HPDE6-E6E7 (cell line): ENCODE data around the gene RILPL1.
"Not testable (repeated sequence)": the region's sequence is repeated elsewhere in the genome, so short reads cannot be mapped to it uniquely, and the experiment has no call there.

Experiments used
- DNase-seq: peaks from one replicate; pipeline ENCODE4 v3.0.0; 2011; ENCODE audit warnings: missing footprints; ENCODE audit errors: extremely low spot score

Gene RILPL1

GRCh38 chr12:123530668-123531067 lies 2.9 kb downstream of the RILPL1 start:
- DNase-seq: no peak

DNA sequence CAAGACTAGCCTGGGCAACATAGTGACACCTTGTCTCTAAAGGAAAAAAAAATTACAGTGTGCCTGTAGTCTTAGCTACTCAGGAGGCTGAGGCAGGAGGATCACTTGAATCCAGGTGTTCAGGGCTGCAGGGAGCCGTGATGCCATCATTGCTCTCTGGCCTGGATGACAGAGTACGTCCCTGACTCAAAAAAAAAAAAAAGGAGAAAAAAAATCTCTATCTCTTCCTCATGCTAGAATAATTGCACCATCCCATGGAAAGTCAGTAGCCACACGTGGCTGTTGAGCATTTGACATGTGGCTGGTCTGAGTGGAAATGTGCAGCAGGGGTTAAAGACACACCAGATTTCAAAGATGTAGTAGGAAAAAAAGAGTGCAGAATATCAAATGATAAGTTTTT lies 3.8 kb downstream of the RILPL1 start:
- DNase-seq: no peak

GRCh38 chr12:123528858-123529257 lies 4.7 kb downstream of the RILPL1 start:
- DNase-seq: no peak

GRCh38 chr12:123526542-123527080 lies 6.9 kb downstream of the RILPL1 start:
- no peak for DNase-seq

DNA sequence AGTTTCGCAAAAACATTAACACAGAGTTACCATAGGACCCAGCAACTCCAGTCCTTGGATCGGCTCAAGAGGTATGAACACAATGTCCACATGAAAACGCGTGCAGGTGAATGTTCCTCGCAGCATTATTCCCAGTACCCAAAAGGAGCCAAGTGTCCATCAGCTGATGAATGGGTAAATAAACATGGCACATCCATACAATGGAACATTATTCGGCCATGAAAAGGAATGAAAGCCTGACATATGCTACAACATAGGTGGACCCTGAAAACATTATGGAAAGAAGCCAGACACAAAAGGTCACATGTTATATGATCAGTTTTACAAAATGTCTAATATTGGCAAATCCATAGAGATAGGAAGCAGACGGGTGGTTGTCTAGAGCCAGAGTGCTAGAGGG lies 9.1 kb downstream of the RILPL1 start:
- no peak for DNase-seq

- DNase-seq: no peak
These were observed 10.0 kb downstream of the RILPL1 start for GRCh38 chr12:123523518-123523917.

DNA sequence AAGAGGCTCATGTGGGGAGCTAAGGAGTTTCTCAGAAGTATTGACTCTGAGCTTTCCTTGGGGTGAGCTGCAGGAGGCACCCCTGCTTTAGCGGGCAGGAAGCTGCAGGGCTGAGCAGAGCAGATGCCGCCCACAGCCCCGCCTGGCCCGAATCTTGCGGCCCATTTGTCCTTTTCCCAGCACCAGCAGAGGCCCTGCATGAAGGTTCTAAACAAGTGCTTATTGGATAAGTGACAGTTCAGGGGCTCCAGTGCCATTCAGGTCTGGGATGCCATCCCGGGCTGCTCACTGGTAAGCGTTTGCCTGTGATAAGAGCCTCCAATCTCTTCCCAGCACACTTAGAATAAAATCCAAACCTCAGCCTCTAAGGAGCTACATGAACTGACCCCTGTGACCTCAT lies 11.4 kb downstream of the RILPL1 start:
- DNase-seq: no peak

DNA sequence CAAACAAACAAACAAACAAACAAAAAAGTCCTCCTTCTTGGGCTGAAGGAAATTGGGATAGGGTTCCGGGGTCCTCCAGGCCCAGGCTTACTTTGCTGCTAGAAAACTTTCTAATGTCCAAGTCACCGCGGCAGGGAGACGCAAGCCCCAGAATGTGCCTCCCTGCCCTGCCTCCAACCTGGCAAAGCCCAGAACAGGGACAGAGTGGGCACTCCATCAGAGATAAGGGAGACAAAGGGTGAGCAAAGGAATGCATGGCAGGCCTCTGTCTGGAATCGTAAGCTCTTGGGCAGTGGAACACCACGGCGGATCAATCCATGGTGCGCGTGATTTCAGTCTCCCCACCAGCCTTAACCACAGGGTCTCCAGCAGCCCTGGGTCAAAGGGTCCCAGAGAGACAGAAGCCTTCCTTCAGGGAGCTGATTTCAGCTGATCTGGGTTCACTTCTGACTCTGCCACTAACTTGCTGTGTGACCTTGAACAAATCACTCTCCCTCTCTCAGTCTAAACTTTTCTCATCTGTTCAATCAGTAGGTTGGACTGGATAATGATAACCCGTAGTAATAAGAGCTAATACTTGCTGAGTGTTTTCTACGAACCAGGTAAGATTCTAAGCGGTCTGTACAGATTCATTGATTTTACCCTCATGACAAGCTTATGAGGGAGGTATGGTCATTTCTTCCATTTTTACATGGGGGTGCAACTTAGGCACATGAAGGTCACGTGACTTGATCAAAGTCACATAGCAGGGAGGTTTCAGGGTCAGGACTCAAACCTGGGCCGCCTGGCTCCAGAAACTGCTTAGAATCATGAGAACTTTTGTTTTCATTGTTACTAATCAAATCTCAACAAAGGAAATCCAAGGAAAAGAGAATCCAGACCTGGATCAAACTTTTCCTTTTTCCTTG lies 12.7 kb downstream of the RILPL1 start:
- DNase-seq: no peak

- peak; percentile 98 for DNase-seq
These were observed 14.1 kb downstream of the RILPL1 start for GRCh38 chr12:123519141-123520001.

- DNase-seq: no peak
These were observed 17.2 kb downstream of the RILPL1 start for GRCh38 chr12:123516216-123516780.

- DNase-seq: not testable (repeated sequence)
These were observed 18.8 kb downstream of the RILPL1 start for GRCh38 chr12:123514582-123515221.

GRCh38 chr12:123513805-123514204 lies 19.7 kb downstream of the RILPL1 start:
- no peak for DNase-seq

- no peak for DNase-seq
These were observed 20.5 kb downstream of the RILPL1 start for GRCh38 chr12:123512838-123513665.

DNA sequence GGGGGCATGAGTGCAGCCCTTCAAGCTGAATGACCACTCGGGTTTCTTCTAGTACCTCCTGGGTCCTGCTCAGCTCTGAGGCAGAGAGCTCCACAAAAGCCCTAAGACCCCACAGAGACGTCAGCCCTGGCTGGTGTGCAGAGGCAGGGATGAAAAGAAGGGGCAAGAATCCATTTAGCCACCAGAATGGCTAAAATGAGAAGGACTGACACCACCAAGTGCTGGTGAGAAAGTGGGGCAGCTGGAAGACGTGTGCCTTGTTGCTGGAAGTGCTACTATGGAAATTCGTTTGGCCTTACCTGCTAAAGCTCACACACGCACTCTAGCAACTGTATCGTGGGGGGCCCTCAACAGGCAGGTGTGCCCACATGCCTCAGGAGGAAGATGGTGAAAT lies 26.7 kb downstream of the RILPL1 start:
- DNase-seq: no peak

DNA sequence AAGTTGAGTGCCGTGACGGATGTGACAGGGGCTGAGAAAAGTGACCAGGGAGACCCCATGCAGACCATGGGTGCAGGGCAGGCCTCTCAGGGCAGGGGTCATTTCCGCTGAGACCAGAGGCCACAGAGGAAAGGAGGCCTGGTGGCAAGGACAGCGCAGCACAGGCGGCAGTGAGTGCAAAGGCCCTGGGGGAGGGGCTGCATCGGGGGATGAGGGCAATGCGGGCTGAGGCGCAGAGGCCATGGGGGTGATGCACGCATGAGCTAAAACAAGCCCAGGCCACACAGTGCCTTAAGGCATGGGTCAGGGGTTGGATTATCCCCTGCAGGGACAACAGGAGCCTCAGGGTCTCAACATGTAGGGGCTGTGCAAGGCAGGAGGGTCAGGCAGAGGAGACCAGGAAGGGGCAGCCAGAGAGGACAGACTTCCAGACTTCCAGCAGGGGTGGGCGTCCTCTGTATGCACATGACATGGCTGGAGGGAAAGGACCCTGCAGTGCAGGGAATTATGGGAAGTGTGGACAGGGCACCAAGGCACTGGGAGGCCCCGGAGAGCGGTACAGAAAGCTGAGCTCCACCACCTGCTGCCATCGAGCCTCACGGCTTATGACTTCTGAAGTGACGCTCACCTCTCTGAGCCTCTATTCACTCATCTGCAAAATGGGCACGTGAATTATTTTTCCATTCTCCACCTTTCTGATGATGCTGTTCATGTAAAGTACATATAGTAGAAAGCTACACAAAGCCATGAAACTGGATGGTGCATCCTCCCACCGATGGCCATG lies 27.3 kb downstream of the RILPL1 start:
- DNase-seq: no peak

DNA sequence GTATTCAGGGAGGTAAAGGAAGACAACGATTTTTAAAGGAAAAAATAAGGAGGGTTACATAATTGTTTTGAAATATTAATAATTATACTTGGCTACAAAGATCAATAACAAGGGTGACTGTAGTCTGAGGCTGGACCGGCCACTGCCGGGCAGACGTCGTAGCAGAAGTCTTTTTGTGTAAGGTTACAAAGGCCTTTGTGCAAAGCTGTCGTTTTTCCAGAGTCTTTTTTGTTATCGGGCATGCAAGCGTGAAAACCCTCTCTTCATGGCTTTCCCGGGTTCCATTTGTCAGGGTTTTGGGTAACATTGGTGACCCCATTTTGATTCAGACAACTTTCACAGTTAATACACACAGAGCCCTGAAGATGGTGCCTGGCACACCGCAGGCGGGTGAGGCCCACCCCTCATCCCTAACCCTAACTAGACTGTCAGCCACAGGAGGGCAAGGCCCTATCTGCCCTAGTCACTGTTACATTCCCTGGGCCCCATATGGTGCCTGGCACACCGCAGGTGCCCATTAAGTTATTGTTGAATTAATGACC lies 31.3 kb downstream of the RILPL1 start:
- no peak for DNase-seq

- DNase-seq: no peak
These were observed 34.2 kb downstream of the RILPL1 start for GRCh38 chr12:123499332-123499731.

DNA sequence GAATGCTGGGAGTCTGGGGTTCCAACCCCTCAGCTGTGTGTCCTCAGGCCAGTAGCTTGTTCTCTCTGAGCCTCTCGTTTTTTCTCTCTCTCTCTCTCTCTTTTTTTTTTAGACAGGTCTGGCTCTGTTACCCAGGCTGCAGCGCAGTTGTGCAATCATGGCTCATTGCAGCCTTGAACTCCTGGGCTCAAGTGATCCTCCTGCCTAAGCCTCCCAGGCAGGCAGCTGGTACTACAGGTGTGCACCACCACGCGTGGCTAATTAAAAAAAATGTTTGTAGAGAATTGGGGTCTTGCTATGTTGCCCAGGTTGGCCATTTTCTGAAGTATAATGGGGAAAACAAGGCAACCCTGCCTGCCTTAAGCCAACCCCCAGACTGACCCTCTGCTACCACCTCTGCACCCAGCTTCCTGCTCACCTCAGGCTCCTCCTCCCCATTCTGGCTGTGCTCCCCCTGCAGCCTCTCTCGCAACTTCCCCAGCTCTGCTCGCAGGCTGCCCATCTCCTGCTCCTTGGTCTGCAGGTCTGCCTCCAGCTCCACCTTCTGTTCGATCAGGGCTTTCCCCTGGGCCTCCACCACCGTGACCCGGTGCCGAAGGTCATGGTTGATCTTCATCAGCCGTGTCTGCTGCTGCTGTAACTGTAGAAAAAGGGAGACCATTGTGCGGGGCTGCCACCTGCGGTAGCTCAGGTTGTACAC lies 35.2 kb downstream of the RILPL1 start:
- DNase-seq: no peak

- no peak for DNase-seq
These were observed 36.5 kb downstream of the RILPL1 start for GRCh38 chr12:123497065-123497464.
